ENCODE measurements around the gene LRMDA.

LRMDA gene

GRCh38 chr10:75771606-75772005 is 340.2 kb downstream of the LRMDA start:
- no peak for TF ChIP-seq CTCF (conservative IDR thresholded peaks at IDR 0.05; ENCODE audit: low read depth, low read length)
- DNase-seq (ENCODE audit: low read depth): no peak
- no peak overlapping the region for H3K4me3 ChIP-seq (ENCODE audit: low read depth, low read length)

- TF ChIP-seq CTCF (conservative IDR thresholded peaks at IDR 0.05; ENCODE audit: low read depth, low read length): no peak
- peak; percentile 53 for DNase-seq (ENCODE audit: low read depth)
- peak overlapping the region; percentile 7 for H3K4me3 ChIP-seq (ENCODE audit: low read depth, low read length)
These were observed 340.9 kb downstream of the LRMDA start for GRCh38 chr10:75772153-75772887.

- no peak overlapping the region for H3K4me3 ChIP-seq (ENCODE audit: low read depth, low read length)
- DNase-seq (ENCODE audit: low read depth): peak; percentile 89
- TF ChIP-seq CTCF (conservative IDR thresholded peaks at IDR 0.05; ENCODE audit: low read depth, low read length): no peak
These were observed 341.9 kb downstream of the LRMDA start for GRCh38 chr10:75773231-75773780.

- no peak for TF ChIP-seq CTCF (conservative IDR thresholded peaks at IDR 0.05; ENCODE audit: low read depth, low read length)
- H3K4me3 ChIP-seq (ENCODE audit: low read depth, low read length): no peak overlapping the region
- no peak for DNase-seq (ENCODE audit: low read depth)
These were observed 342.7 kb downstream of the LRMDA start for GRCh38 chr10:75773813-75774782.

- H3K4me3 ChIP-seq (ENCODE audit: low read depth, low read length): no peak overlapping the region
- no peak for DNase-seq (ENCODE audit: low read depth)
- no peak for TF ChIP-seq CTCF (conservative IDR thresholded peaks at IDR 0.05; ENCODE audit: low read depth, low read length)
These were observed 343.5 kb downstream of the LRMDA start for GRCh38 chr10:75774783-75775490.

GRCh38 chr10:75776738-75777504 is 345.5 kb downstream of the LRMDA start:
- DNase-seq (ENCODE audit: low read depth): no peak
- no peak overlapping the region for H3K4me3 ChIP-seq (ENCODE audit: low read depth, low read length)
- TF ChIP-seq CTCF (conservative IDR thresholded peaks at IDR 0.05; ENCODE audit: low read depth, low read length): no peak
